ENCODE results near the gene PDZRN3.

The PDZRN3 gene

DNA sequence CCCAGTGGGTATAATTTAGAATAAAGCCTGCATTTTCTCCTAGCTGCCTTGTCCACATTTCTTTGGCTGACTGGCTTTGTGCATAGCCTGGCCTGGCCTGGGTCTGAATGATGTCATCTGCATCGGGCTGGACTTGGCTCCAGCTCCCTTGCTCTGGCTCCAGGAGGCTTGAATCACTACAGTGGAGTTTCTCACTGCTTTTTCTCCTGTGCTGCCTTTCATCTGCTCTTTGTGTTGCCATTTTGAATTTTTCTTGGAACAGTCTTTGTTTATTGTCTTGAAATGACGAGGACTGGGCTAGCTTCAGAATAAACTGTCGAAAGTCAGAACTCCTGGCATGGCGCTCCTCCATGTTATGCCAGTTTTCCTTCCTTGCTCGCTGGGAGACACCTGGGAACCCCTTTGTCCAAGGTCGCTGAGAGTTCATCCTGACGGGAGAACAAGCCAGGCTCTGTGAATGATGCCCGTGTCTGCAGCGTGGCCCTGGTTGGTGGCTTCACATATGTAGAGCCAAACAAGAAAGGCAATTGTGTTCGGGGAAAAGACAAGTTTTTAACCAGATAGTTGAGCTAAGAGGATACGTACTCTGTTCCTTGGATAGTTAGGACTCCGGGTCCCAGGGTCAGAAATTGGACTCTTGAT is 258.9 kb downstream of the PDZRN3 start:
- in situ Hi-C loops (cut with MboI; ENCODE audit: low pct_unique_long_range_greater_than_20kb, low sequenced_read_pairs, unreplicated experiment), result no loop called here
- TF ChIP-seq, protein P1, sequence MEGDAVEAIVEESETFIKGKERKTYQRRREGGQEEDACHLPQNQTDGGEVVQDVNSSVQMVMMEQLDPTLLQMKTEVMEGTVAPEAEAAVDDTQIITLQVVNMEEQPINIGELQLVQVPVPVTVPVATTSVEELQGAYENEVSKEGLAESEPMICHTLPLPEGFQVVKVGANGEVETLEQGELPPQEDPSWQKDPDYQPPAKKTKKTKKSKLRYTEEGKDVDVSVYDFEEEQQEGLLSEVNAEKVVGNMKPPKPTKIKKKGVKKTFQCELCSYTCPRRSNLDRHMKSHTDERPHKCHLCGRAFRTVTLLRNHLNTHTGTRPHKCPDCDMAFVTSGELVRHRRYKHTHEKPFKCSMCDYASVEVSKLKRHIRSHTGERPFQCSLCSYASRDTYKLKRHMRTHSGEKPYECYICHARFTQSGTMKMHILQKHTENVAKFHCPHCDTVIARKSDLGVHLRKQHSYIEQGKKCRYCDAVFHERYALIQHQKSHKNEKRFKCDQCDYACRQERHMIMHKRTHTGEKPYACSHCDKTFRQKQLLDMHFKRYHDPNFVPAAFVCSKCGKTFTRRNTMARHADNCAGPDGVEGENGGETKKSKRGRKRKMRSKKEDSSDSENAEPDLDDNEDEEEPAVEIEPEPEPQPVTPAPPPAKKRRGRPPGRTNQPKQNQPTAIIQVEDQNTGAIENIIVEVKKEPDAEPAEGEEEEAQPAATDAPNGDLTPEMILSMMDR (IDR thresholded peaks at IDR 0.05; ENCODE audit: extremely low read depth, insufficient read depth, missing control alignments), result no peak
- no peak for DNase-seq (ENCODE audit: low spot score)

DNA sequence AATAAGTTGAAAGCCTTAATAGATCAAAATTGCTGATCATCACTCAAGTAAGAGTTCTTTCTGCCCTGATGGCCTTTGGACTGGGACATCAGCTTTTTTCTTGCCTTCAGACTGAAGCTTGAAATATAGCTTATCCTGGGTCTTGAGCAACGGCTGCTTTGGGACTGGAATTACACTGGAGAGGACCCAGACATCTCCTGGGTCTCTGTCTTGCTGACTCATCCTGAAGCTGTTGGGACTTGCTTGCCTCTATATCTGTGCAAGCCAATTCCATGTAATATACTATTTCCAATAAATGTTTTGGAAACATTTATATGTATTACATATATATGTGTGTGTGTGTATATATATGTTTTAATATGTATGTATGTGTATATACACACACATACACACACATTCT is 260.2 kb downstream of the PDZRN3 start:
- in situ Hi-C loops (cut with MboI; ENCODE audit: low pct_unique_long_range_greater_than_20kb, low sequenced_read_pairs, unreplicated experiment), result no loop called here
- DNase-seq (ENCODE audit: low spot score), result no peak
- TF ChIP-seq, protein P1 (IDR thresholded peaks at IDR 0.05; ENCODE audit: extremely low read depth, insufficient read depth, missing control alignments), result no peak

DNA sequence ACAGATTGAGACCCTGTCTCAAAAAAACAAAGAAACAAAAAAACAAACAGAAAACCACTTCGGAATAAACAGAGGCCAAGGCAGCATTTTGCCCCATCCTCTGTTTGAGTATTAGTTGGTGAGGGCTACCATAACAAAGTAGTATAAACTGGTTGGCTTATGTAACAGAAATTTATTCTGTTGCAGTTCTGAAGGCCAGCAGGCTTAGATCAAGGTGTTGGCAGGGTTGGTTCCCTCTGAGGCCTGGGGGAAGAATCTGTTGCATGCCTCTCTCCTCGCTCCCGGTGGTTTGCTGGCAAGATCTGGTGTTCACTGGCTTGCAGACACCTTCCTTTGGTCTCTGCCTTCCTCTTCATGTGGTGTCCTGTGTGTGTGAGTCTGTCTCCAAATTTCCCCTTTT is 261.6 kb downstream of the PDZRN3 start:
- in situ Hi-C loops (cut with MboI; ENCODE audit: low pct_unique_long_range_greater_than_20kb, low sequenced_read_pairs, unreplicated experiment), result no loop called here
- TF ChIP-seq, protein P1 (IDR thresholded peaks at IDR 0.05; ENCODE audit: extremely low read depth, insufficient read depth, missing control alignments), result no peak
- no peak for DNase-seq (ENCODE audit: low spot score)

DNA sequence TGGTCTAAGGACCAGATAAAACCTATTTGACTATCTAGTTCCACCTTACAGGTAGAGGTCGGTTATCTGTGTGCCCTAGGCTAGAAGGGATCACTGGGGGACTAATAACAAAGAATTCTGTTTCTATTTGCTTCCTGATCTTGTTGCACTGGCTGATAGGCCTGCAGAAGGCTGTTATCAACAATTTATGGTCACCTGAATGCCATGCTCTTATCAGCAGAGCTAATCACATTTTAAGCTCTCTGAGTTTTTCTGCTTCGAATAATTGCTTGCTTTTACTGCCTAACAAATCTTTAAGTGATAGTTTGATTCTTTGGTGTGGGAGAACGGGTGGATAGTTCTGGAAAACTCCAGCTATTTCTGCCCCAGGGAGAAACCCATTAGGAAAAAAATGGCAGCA is 263.1 kb downstream of the PDZRN3 start:
- DNase-seq (ENCODE audit: low spot score), result no peak
- TF ChIP-seq, protein P1 (IDR thresholded peaks at IDR 0.05; ENCODE audit: extremely low read depth, insufficient read depth, missing control alignments), result no peak
- in situ Hi-C loops (cut with MboI; ENCODE audit: low pct_unique_long_range_greater_than_20kb, low sequenced_read_pairs, unreplicated experiment), result no loop called here

DNA sequence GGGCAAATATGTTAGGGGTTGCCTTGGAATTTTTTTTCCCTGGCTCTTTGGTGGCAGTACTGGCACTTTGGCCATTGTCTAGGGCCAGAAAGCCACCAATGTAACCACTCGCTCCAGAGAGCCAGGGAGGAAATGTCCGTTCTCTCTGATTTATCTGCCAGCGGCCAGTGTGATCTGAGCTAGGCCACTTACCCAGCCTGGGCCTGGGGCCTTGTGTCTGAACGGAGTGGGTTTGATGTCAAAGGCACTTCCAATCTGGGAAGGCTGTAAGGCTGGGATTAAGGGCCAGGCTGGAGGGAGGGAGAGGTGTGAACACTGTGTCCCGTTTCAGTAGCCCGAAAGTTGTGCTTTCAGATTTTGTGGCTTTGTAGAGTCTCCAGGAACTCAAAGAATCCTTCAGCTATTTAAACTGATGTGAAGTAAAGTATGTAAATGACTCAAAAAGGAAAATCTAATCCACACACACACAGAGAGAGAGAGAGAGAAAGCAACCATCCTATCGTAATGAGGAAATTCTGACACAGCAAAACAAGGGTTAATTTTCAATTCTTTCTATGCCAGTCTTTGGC is 271.0 kb downstream of the PDZRN3 start:
- in situ Hi-C loops (cut with MboI; ENCODE audit: low pct_unique_long_range_greater_than_20kb, low sequenced_read_pairs, unreplicated experiment), result no loop called here
- TF ChIP-seq, protein P1 (IDR thresholded peaks at IDR 0.05; ENCODE audit: extremely low read depth, insufficient read depth, missing control alignments), result no peak
- DNase-seq (ENCODE audit: low spot score), result no peak

DNA sequence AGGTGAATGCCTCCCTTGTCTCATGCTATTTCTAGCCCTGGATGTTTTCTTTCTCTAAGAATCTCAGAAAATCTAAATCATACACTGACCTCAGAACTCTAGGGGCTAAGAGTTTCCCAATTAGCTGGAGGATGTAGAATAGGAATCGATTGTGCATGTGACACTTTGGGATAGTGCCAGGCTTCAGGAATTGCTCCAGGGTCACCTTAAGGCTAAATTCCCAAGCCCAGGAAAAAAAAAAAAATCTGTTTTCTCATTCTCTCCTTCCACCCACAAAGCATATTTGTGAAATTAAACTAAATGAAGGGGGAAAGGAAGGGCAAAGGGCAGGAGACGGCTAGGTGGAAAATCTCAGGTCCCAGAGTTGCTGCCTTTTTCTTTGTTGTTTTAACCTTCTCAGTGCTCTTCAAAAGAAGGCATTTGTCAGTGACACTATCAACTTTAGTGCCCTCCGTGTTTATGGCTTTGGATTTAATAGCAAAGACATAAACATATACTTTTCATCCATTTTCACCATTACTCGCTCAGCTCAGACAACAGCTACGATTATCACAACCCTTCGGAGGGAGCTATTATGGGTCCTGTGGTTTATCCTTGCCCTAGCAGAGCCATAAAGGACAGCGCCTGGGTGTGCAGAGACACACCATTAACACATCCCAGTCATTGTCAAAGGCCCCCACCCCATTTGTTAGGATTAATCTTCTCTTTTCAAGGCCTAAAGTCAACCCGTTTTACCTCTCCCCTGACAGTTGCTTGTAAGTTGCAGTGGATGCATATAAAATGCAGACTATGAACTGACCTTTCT is 271.7 kb downstream of the PDZRN3 start:
- DNase-seq (ENCODE audit: low spot score), result no peak

More for the DNA sequence above, 271.7 kb downstream of the PDZRN3 start:
- TF ChIP-seq, protein P1 (IDR thresholded peaks at IDR 0.05; ENCODE audit: extremely low read depth, insufficient read depth, missing control alignments), result no peak
- in situ Hi-C loops (cut with MboI; ENCODE audit: low pct_unique_long_range_greater_than_20kb, low sequenced_read_pairs, unreplicated experiment), result no loop called here
